Thyroid gland (tissue), 4 donors: Measurements from ENCODE around the gene HMCN2. TPM values are rescaled to one million over a fixed set of nuclear protein-coding genes. Genes with fewer than 3 reads are reported as not detected.

Experiments
- DNase-seq, 2 donors: peaks; one replicate each; pipeline ENCODE4 v3.0.0-alpha.2; 2019
- H3K27ac ChIP-seq, 3 donors: fragments of 200-600 bp; sonication (generic); 1 replicate in 2 of 3; 2 replicates in 1 of 3; pipeline ENCODE4 v1.5.1; 2016 to 2019; ENCODE audit warnings: mild to moderate bottlenecking in 1 of 3, moderate library complexity in 1 of 3
- H3K27me3 ChIP-seq: fragments of 200-600 bp; sonication (generic); one replicate; pipeline ENCODE4 v1.5.1; 2019
- H3K36me3 ChIP-seq, 2 donors: fragments of 200-600 bp; sonication (generic); one replicate each; pipeline ENCODE4 v1.5.1; 2016 to 2019
- H3K4me1 ChIP-seq, 2 donors: fragments of 200-600 bp; sonication (generic); one replicate each; pipeline ENCODE4 v1.5.1; 2017 to 2019
- H3K4me3 ChIP-seq, 3 donors: fragments of 200-600 bp; sonication (generic); replicated peaks in 1 of 3; 1 replicate in 2 of 3; 2 replicates in 1 of 3; pipeline ENCODE4 v1.5.1; 2016; ENCODE audit warnings: mild to moderate bottlenecking in 1 of 3
- H3K9me3 ChIP-seq: fragments of 200-600 bp; sonication (generic); one replicate; pipeline ENCODE4 v1.5.1; 2017
- CTCF ChIP-seq, 6 experiments: fragments of 200-600 bp in 3 of 6; fragments of 450-650 bp in 3 of 6; sonication (generic) in 3 of 6; IDR thresholded peaks; one replicate each; pipeline ENCODE4 v1.5.1; 2016 to 2019; ENCODE audit warnings: antibody characterized with exemption in 6 of 6, mild to moderate bottlenecking in 2 of 6, inconsistent platforms in 1 of 6, moderate library complexity in 1 of 6
- POLR2A ChIP-seq, 2 donors: fragments of 450-650 bp; IDR thresholded peaks; one replicate each; pipeline ENCODE4 v1.6.1; 2017; ENCODE audit warnings: antibody characterized with exemption in 2 of 2, mild to moderate bottlenecking in 2 of 2, moderate library complexity in 1 of 2
- WGBS, 2 donors: methylation state at CpG; one replicate each; pipeline ENCODE4 v1.1.5; 2017; 5-methylcytosine and 5-hydroxymethylcytosine counted together
- intact Hi-C: fragments of 100-400 bp; cut with DNase I; formaldehyde crosslinking; loops from one replicate; pipeline ENCODE4 v1.15.1; 2023
- total RNA-seq, 4 donors: library from RNA; depleted of rRNA; stranded (reverse); fragments of >200 nt; gene quantifications; one replicate each; pipeline ENCODE4 v1.2.3, GENCODE V29; 2016

Gene HMCN2
- total RNA-seq, 4 donors from 2014 or later = 1.7 to 5.5 (median 3.5) TPM

- Histone ChIP-seq H3K9me3 (no peaks in the 10 kb centered on the region), H3K4me1 (peaks cover 0 to 12% of the 10 kb centered on the region in 2 donors), H3K4me3 (no peak overlapping the region), H3K36me3 (no peaks in the 10 kb centered on the region), H3K27me3 (no peaks in the 10 kb centered on the region), H3K27ac (no peak overlapping the region)
- TF ChIP-seq POLR2A (IDR thresholded peaks at IDR 0.05) (no peak), CTCF (IDR thresholded peaks at IDR 0.05) (no peak)
- 97 to 98% methylated on average over 5 of the region's 5 CpGs for WGBS, 2 donors
- DNase-seq = no peak
- intact Hi-C loops = no loop called here
These were observed 42.0 kb downstream of the HMCN2 start for GRCh38 chr9:130307667-130307943.

- H3K36me3 ChIP-seq = no peaks in the 10 kb centered on the region
- no peak overlapping the region for H3K27ac ChIP-seq
- TF ChIP-seq POLR2A (IDR thresholded peaks at IDR 0.05) = no peak
- no peak for TF ChIP-seq CTCF (IDR thresholded peaks at IDR 0.05)
- H3K27me3 ChIP-seq = no peaks in the 10 kb centered on the region
- H3K9me3 ChIP-seq = no peaks in the 10 kb centered on the region
- H3K4me3 ChIP-seq = no peak overlapping the region
- intact Hi-C loops = no loop called here
- peaks cover 0 to 12% of the 10 kb centered on the region in 2 donors for H3K4me1 ChIP-seq
- no peak for DNase-seq
- WGBS, 2 donors = 83% methylated on average over 10 to 13 of the region's 14 CpGs
These were observed 42.6 kb downstream of the HMCN2 start for GRCh38 chr9:130308081-130308571.

- intact Hi-C loops = no loop called here
These were observed 44.3 kb downstream of the HMCN2 start for GRCh38 chr9:130309689-130310455.

GRCh38 chr9:130310456-130310855 is 44.9 kb downstream of the HMCN2 start:
- no peaks in the 10 kb centered on the region for H3K9me3 ChIP-seq
- DNase-seq = no peak
- TF ChIP-seq POLR2A (IDR thresholded peaks at IDR 0.05) = no peak
- TF ChIP-seq CTCF (IDR thresholded peaks at IDR 0.05) = no peak
- 93 to 96% methylated on average over 9 of the region's 9 CpGs for WGBS, 2 donors
- H3K4me3 ChIP-seq = no peak overlapping the region
- H3K36me3 ChIP-seq = no peaks in the 10 kb centered on the region
- H3K27ac ChIP-seq = no peak overlapping the region
- intact Hi-C loops = no loop called here
- H3K27me3 ChIP-seq = no peaks in the 10 kb centered on the region
- H3K4me1 ChIP-seq = peaks cover 0 to 3% of the 10 kb centered on the region in 2 donors

More at GRCh38 chr9:130309689-130310455, 44.3 kb downstream of the HMCN2 start:
- 86 to 96% methylated on average over 5 to 13 of the region's 13 CpGs for WGBS, 2 donors
- no peak for TF ChIP-seq POLR2A (IDR thresholded peaks at IDR 0.05)
- no peak for TF ChIP-seq CTCF (IDR thresholded peaks at IDR 0.05)
- no peaks in the 10 kb centered on the region for H3K36me3 ChIP-seq
- H3K4me3 ChIP-seq = no peak overlapping the region
- H3K9me3 ChIP-seq = no peaks in the 10 kb centered on the region
- no peak overlapping the region for H3K27ac ChIP-seq
- H3K4me1 ChIP-seq = peaks cover 0 to 9% of the 10 kb centered on the region in 2 donors
- no peaks in the 10 kb centered on the region for H3K27me3 ChIP-seq
- DNase-seq = no peak

GRCh38 chr9:130311003-130311402 is 45.4 kb downstream of the HMCN2 start:
- DNase-seq = no peak
- no peaks in the 10 kb centered on the region for H3K4me1 ChIP-seq
- H3K27me3 ChIP-seq = no peaks in the 10 kb centered on the region
- H3K4me3 ChIP-seq = no peak overlapping the region
- H3K36me3 ChIP-seq = no peaks in the 10 kb centered on the region
- H3K27ac ChIP-seq = no peak overlapping the region
- intact Hi-C loops = no loop called here
- no peaks in the 10 kb centered on the region for H3K9me3 ChIP-seq
- no peak for TF ChIP-seq POLR2A (IDR thresholded peaks at IDR 0.05)
- TF ChIP-seq CTCF (IDR thresholded peaks at IDR 0.05) = no peak
- WGBS, 2 donors = 89 to 93% methylated on average over 9 of the region's 10 CpGs
